ENCODE measurements around the gene TBC1D22A. TPM values are rescaled to one million over a fixed set of nuclear protein-coding genes. Genes with fewer than 3 reads are reported as not detected.

The TBC1D22A gene
- total RNA-seq, 1 experiment from 2014 or later = 20.9 TPM

DNA sequence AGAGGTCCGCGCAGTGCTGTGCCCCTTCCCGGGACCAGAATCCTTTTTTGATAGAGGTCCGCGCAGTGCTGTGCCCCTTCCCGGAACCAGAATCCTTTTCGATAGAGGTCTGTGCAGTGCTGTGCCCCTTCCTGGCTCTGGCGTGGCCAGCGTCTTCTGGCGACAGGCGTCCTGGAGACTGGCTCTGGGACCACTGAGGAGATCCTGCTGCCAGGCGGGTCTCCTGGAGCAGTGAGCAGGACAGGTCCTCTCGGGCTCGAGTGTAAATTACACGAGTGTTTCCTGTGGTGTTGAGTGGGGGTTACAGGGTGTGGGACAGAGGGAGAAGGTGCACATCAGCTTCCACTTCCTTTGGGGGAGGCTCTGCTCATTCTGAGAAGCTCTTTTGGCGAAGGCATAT lies 98.1 kb downstream of the TBC1D22A start (continued):
- TF ChIP-seq, protein P1, sequence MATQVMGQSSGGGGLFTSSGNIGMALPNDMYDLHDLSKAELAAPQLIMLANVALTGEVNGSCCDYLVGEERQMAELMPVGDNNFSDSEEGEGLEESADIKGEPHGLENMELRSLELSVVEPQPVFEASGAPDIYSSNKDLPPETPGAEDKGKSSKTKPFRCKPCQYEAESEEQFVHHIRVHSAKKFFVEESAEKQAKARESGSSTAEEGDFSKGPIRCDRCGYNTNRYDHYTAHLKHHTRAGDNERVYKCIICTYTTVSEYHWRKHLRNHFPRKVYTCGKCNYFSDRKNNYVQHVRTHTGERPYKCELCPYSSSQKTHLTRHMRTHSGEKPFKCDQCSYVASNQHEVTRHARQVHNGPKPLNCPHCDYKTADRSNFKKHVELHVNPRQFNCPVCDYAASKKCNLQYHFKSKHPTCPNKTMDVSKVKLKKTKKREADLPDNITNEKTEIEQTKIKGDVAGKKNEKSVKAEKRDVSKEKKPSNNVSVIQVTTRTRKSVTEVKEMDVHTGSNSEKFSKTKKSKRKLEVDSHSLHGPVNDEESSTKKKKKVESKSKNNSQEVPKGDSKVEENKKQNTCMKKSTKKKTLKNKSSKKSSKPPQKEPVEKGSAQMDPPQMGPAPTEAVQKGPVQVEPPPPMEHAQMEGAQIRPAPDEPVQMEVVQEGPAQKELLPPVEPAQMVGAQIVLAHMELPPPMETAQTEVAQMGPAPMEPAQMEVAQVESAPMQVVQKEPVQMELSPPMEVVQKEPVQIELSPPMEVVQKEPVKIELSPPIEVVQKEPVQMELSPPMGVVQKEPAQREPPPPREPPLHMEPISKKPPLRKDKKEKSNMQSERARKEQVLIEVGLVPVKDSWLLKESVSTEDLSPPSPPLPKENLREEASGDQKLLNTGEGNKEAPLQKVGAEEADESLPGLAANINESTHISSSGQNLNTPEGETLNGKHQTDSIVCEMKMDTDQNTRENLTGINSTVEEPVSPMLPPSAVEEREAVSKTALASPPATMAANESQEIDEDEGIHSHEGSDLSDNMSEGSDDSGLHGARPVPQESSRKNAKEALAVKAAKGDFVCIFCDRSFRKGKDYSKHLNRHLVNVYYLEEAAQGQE (IDR thresholded peaks at IDR 0.05; ENCODE audit: low read depth) = no peak

- Histone ChIP-seq H3K9me2 (ENCODE audit: insufficient read depth) (no peaks in the 10 kb centered on the region), H3K79me2 (ENCODE audit: insufficient read depth, low read length) (peaks cover 4% of the 10 kb centered on the region; the same call in 1 of the 2 replicates), H3K4me2 (ENCODE audit: low read length) (no peak overlapping the region), H3K4me3 (replicated peaks in 1 of 2; ENCODE audit: low read depth in 1 of 2, low read length in 2 of 2) (no peak overlapping the region), H3K9me3 (ENCODE audit: control insufficient read depth in 1 of 2, insufficient read depth in 1 of 2, low read depth in 1 of 2, low read length in 2 of 2) (no peaks in the 10 kb centered on the region), H3K4me1 (ENCODE audit: control insufficient read depth in 1 of 2, insufficient read depth in 2 of 2, low read length in 2 of 2) (no peaks in the 10 kb centered on the region), H2AFZ (ENCODE audit: low read depth, low read length, poor library complexity, severe bottlenecking) (no peak overlapping the region), H4K20me1 (ENCODE audit: insufficient read depth) (no peaks in the 10 kb centered on the region), H3K27me3 (ENCODE audit: insufficient read depth, low read length) (no peaks in the 10 kb centered on the region), H3K36me3 (ENCODE audit: control insufficient read depth in 1 of 2, insufficient read depth in 2 of 2, low read length in 2 of 2) (no peaks in the 10 kb centered on the region), H3K27ac (ENCODE audit: low read depth, low read length) (no peak overlapping the region), H3K9ac (ENCODE audit: low read length) (no peak overlapping the region)
- ChIA-PET POLR2A (no interaction called here), CTCF (no interaction called here), RAD21 (ENCODE audit: low non-redundant PET in 1 of 2, low total read pairs in 2 of 2, uncharacterized antibody in 2 of 2, unreplicated experiment in 2 of 2) (no interaction called here)
- TF ChIP-seq EGR1 (IDR thresholded peaks at IDR 0.05; ENCODE audit: low read depth) = no peak
- TF ChIP-seq MAX (IDR thresholded peaks at IDR 0.05) = no peak
- TF ChIP-seq ZFX (IDR thresholded peaks at IDR 0.05) = no peak
- no TSS peak for BruUV-seq (replicated peaks)
- intact Hi-C loops (cut with micrococcal nuclease) = no loop called here
- ATAC-seq (no peak), DNase-seq (ENCODE audit: low read depth, low spot score) (no peak)
Observed at GRCh38 chr22:46861468-46862367, 99.3 kb downstream of the TBC1D22A start.
